ENCODE results near the gene FHIT.

DNA sequence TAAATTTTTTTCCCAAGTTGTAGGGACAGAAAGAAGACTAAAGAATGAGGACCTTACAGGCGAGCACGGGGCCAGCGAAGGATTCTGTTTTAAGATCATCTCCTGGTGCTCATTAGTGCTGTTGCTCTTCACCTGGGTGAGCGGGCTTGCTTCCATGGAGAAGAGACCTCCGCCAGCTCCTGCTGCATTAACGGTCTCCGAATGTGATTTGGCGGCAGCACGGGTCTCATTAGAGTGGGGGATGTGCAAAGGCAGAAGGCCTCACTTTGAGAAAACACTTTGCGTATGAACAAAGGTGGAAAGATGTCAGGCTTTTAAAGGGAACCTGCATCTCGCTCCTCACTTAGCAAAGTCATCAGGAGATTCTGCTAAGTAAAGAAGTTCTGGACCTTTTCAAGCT is 1448.0 kb downstream of the FHIT start:
- TF ChIP-seq, protein P1, sequence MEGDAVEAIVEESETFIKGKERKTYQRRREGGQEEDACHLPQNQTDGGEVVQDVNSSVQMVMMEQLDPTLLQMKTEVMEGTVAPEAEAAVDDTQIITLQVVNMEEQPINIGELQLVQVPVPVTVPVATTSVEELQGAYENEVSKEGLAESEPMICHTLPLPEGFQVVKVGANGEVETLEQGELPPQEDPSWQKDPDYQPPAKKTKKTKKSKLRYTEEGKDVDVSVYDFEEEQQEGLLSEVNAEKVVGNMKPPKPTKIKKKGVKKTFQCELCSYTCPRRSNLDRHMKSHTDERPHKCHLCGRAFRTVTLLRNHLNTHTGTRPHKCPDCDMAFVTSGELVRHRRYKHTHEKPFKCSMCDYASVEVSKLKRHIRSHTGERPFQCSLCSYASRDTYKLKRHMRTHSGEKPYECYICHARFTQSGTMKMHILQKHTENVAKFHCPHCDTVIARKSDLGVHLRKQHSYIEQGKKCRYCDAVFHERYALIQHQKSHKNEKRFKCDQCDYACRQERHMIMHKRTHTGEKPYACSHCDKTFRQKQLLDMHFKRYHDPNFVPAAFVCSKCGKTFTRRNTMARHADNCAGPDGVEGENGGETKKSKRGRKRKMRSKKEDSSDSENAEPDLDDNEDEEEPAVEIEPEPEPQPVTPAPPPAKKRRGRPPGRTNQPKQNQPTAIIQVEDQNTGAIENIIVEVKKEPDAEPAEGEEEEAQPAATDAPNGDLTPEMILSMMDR (IDR thresholded peaks at IDR 0.05; ENCODE audit: poor library complexity): no peak
- no peak for TF ChIP-seq EZH2phosphoT487 (IDR thresholded peaks at IDR 0.05; ENCODE audit: low read depth, severe bottlenecking, unreplicated experiment)

Data from hepatocyte (in vitro differentiated cells).